ENCODE results near the gene SHLD1. TPM values are rescaled to one million over a fixed set of nuclear protein-coding genes. Genes with fewer than 3 reads are reported as not detected.

The SHLD1 gene
- total and polyA plus RNA-seq, 7 donors = 0.99 to 18.7 (median 5.4) TPM

DNA sequence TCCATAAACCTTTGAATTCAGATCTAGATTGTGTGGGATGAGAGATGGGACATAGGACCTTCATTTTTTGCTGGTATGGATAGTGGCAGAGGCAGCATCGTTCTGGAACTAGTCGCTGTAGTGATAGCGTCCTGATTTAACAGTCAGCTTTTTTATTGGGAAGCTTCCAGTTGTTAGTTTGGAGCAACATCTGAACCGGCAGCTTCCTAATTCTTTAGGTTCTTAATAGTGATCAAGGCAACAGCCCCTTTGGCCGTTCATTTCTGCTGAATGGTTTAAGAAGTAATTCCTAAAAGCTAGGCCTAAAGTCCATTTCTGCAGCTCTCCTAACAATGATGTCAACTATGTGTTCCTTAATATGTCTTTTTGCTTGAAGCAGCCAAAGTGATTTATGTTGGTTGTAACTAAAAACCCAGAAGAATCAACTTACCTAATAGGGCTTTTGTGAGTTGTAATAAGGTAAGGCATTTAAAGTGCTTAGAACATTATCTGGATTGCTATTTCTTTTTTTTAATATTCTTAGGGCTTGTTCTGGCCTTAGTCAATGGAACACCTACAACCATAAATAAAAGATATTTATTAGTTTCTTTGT is 90.3 kb downstream of the SHLD1 start:
- TF ChIP-seq POLR2A (IDR thresholded peaks at IDR 0.05) (no peak), POLR2AphosphoS5 (IDR thresholded peaks at IDR 0.05) (no peak), CTCF (IDR thresholded peaks at IDR 0.05) (no peak), EP300 (IDR thresholded peaks at IDR 0.05) (no peak)
- Histone ChIP-seq H3K4me3 (no peak overlapping the region), H3K27me3 (no peaks in the 10 kb centered on the region), H3K27ac (no peak overlapping the region), H3K36me3 (no peaks in the 10 kb centered on the region), H3K4me1 (peaks cover 0 to 10% (median 3%) of the 10 kb centered on the region in 4 donors), H3K9me3 (no peaks in the 10 kb centered on the region)
- 90 to 95% methylated on average over 5 of the region's 5 CpGs for WGBS, 2 donors
- intact Hi-C loops (cut with DNase I) = no loop called here
- no peak for DNase-seq

GRCh38 chr20:5841522-5841921 is 91.3 kb downstream of the SHLD1 start:
- no peaks in the 10 kb centered on the region for H3K9me3 ChIP-seq
- no peaks in the 10 kb centered on the region for H3K36me3 ChIP-seq
- peaks cover 0 to 6% (median 3%) of the 10 kb centered on the region in 4 donors for H3K4me1 ChIP-seq
- intact Hi-C loops (cut with DNase I) = no loop called here
- no peak overlapping the region for H3K4me3 ChIP-seq
- DNase-seq = no peak
- TF ChIP-seq POLR2A (IDR thresholded peaks at IDR 0.05) = no peak
- no peak for TF ChIP-seq CTCF (IDR thresholded peaks at IDR 0.05)
- TF ChIP-seq EP300 (IDR thresholded peaks at IDR 0.05) = no peak
- no peak for TF ChIP-seq POLR2AphosphoS5 (IDR thresholded peaks at IDR 0.05)
- H3K27ac ChIP-seq = no peak overlapping the region
- 97 to 99% methylated on average over 1 of the region's 1 CpG for WGBS, 2 donors
- H3K27me3 ChIP-seq = no peaks in the 10 kb centered on the region

DNA sequence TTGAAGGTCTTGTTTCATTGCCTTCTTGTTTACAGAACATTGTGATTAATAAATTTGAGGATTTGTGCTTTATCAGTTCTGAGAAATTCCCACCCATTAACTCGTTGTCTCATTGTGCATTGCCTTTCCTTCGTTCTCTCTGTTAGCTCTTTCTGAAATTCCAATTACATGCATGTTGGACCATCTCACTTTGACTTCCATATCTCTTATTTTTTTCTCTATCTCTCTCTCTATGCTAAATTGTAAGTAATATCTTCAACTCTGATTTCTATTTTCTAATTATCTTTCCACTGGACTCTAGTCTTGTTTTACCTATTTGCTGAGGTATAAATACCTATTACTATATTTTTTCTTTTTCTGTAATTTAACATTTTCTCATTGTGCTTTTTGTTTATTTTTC is 92.3 kb downstream of the SHLD1 start:
- Histone ChIP-seq H3K36me3 (no peaks in the 10 kb centered on the region), H3K9me3 (no peaks in the 10 kb centered on the region), H3K4me1 (peaks cover 0 to 9% (median 2%) of the 10 kb centered on the region in 4 donors), H3K4me3 (no peak overlapping the region), H3K27ac (no peak overlapping the region), H3K27me3 (no peaks in the 10 kb centered on the region)
- WGBS, 2 donors = 95 to 97% methylated on average over 2 of the region's 2 CpGs
- no peak for DNase-seq
- intact Hi-C loops (cut with DNase I) = no loop called here
- TF ChIP-seq POLR2A (IDR thresholded peaks at IDR 0.05) (no peak), CTCF (IDR thresholded peaks at IDR 0.05) (no peak), EP300 (IDR thresholded peaks at IDR 0.05) (no peak), POLR2AphosphoS5 (IDR thresholded peaks at IDR 0.05) (no peak)

DNA sequence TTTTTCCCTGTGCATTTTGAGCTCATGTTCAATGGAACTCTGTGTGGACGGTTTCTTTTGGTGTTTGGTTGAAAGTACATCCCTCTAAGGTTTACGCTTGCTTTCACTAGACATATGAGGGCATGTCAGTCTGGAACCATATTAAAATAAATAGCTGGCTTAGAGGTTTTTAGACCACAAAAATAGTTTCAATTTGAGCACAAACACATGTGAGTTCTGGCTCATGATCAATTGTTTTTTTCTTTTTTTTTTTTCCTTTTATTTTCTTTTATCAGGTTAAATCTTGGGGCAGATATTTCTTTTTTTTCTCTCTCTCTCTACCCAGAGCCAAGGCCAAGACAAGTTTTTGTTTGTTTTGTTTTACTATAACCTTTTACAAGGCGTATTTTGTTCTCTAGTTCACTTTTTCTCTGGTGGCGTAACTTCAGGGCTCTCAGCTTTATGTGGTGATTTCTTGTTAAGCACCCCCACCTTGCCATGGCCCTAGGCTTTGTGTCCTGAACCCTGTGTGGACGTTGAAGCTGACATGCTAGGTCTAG is 92.9 kb downstream of the SHLD1 start:
- Histone ChIP-seq H3K27ac (no peak overlapping the region), H3K36me3 (no peaks in the 10 kb centered on the region), H3K4me1 (peaks cover 0 to 9% (median 2%) of the 10 kb centered on the region in 4 donors), H3K27me3 (no peaks in the 10 kb centered on the region), H3K9me3 (no peaks in the 10 kb centered on the region), H3K4me3 (no peak overlapping the region)
- no peak for DNase-seq
- intact Hi-C loops (cut with DNase I) = no loop called here
- TF ChIP-seq EP300 (IDR thresholded peaks at IDR 0.05) (no peak), POLR2A (IDR thresholded peaks at IDR 0.05) (no peak), CTCF (IDR thresholded peaks at IDR 0.05) (no peak), POLR2AphosphoS5 (IDR thresholded peaks at IDR 0.05) (no peak)
- WGBS, 2 donors = 59 to 67% methylated on average over 5 of the region's 5 CpGs

All from sigmoid colon (tissue), 7 donors.